Body of pancreas (tissue), 4 donors: ENCODE measurements around the gene CTNS. TPM values are rescaled to one million over a fixed set of nuclear protein-coding genes. Genes with fewer than 3 reads are reported as not detected.

Experiments used
- ATAC-seq: fragments of 150-250 bp; one replicate; pipeline ENCODE4 v1.9.1; 2016
- DNase-seq, 4 donors: peaks; one replicate each; pipeline ENCODE4 v3.0.0-alpha.2; 2019
- H3K27ac ChIP-seq, 4 donors: fragments of 200-600 bp; sonication (generic); 1 replicate in 3 of 4; 2 replicates in 1 of 4; pipeline versions ENCODE4 v1.5.1 to v1.6.1; 2016 to 2019; ENCODE audit warnings: mild to moderate bottlenecking in 1 of 4, mixed read lengths in 1 of 4, moderate library complexity in 1 of 4
- H3K27me3 ChIP-seq, 2 donors: fragments of 200-600 bp; sonication (generic); one replicate each; pipeline ENCODE4 v1.6.0; 2016; ENCODE audit warnings: mild to moderate bottlenecking in 1 of 2
- H3K36me3 ChIP-seq, 2 donors: fragments of 200-600 bp; sonication (generic); replicated peaks in 1 of 2; 2 replicates each; pipeline ENCODE4 v1.5.1; 2016; ENCODE audit warnings: low read depth in 2 of 2; ENCODE audit not compliant: insufficient read depth in 1 of 2
- H3K4me1 ChIP-seq: fragments of 200-600 bp; sonication (generic); one replicate; pipeline ENCODE4 v1.6.0; 2016
- H3K4me3 ChIP-seq, 2 donors: fragments of 200-600 bp; sonication (generic); 1 replicate in 1 of 2; 2 replicates in 1 of 2; pipeline ENCODE4 v1.5.1; 2016 to 2019
- H3K9me3 ChIP-seq, 3 donors: fragments of 200-600 bp; sonication (generic); 1 replicate in 2 of 3; 2 replicates in 1 of 3; pipeline ENCODE4 v1.5.1; 2016
- POLR2A ChIP-seq, 3 donors: fragments of 450-650 bp; IDR thresholded peaks; one replicate each; pipeline ENCODE4 v1.6.1; 2016; ENCODE audit warnings: antibody characterized with exemption in 3 of 3, mild to moderate bottlenecking in 2 of 3
- WGBS, 2 donors: methylation state at CpG; one replicate each; pipeline ENCODE4 v1.1.5; 2017; 5-methylcytosine and 5-hydroxymethylcytosine counted together
- intact Hi-C: fragments of 100-400 bp; cut with DNase I; formaldehyde crosslinking; loops from one replicate; pipeline ENCODE4 v1.15.1; 2023
- total RNA-seq, 2 donors: library from RNA; depleted of rRNA; stranded (reverse); fragments of >200 nt; gene quantifications; one replicate each; pipeline ENCODE4 v1.1.0, GENCODE V29; 2016
- TF ChIP-seq, protein P1 (sequence below), 7 experiments: fragments of 450-650 bp in 4 of 7; fragments of 200-600 bp in 3 of 7; sonication (generic) in 3 of 7; IDR thresholded peaks; one replicate each; pipeline ENCODE4 v1.5.1; 2016 to 2019; ENCODE audit warnings: antibody characterized with exemption in 7 of 7

CTNS gene
- total RNA-seq, 2 donors from 2014 or later: 15.8 to 29.3 TPM

DNA sequence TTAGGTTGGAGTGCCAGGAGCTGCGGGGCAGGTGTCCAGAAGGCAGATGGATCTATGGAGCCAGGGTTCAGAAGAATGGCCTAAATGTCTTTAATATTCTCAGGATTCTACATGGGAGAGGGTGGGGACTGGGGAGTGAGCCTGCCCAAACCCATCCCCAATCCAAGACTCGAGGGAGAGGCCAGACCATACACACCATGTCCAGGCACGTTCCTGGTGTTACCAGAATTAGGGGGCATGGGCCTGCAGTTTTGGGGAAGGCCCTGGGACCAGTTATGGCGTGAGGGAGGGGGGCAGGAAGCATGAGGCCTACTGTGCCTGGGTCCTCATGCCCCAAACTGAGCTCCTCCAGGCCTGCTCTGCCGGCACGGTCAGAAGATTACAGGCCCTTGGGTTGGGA lies 30.0 kb downstream of the CTNS start:
- H3K4me3 ChIP-seq: no peak overlapping the region

DNA sequence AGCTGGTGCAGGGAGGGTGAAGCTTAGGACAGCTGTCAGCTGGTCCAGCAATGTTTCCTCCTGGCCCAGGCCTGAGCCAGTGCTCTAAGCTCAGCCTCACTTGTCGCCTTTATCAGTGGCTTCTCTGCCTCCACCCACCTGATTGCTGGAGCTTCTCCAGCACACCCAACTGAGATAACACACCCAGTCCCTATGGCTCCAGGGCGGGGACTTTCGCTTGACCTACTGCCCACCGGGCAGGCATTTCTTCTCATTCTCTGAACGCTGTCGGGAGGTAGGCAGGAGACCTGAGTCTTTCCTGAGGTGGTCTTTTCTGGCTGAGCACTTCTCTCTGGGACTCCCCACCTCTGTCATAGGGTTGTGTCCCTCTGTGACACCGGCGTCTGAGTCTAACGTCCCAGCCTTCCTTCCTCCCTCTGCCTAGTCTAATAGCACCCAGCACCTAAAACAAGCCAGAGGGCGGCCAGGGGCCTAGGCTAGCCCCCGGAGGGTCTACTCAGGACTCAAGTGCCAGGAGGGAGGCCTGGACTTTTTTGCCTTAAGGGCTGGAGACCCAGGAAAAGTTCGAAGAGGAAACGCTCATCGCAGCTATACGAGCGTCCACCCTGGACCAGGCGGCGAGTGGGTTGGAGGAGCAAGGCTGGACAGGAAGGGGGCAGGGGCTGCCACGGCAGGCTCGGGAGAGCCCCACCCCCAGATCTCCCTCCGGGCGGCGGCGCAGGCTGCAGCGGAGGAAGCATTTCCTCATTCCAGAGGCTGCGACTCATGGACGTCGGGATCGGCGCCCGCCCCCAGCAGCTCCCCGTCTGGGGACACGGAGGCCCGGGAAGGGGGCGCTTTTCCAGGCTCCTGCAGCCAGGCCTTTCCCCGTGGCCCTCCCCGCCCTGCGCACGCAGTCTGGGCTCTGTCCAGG lies 31.1 kb downstream of the CTNS start:
- H3K36me3 ChIP-seq: peaks cover 6 to 10% of the 10 kb centered on the region in 2 donors
- 2 to 4% methylated on average over 12 to 37 of the region's 39 CpGs for WGBS, 2 donors
- peak; percentile 81 for ATAC-seq
- H3K9me3 ChIP-seq: no peaks in the 10 kb centered on the region
- DNase-seq: peak; percentile 87 to 91 (median 88)
- intact Hi-C loops: no loop called here
- H3K27ac ChIP-seq: peak overlapping the region; percentile 96 to 100 (median 100)
- H3K27me3 ChIP-seq: no peaks in the 10 kb centered on the region
- H3K4me1 ChIP-seq: peaks cover 42% of the 10 kb centered on the region
- TF ChIP-seq POLR2A (IDR thresholded peaks at IDR 0.05): no peak
- TF ChIP-seq, protein P1, sequence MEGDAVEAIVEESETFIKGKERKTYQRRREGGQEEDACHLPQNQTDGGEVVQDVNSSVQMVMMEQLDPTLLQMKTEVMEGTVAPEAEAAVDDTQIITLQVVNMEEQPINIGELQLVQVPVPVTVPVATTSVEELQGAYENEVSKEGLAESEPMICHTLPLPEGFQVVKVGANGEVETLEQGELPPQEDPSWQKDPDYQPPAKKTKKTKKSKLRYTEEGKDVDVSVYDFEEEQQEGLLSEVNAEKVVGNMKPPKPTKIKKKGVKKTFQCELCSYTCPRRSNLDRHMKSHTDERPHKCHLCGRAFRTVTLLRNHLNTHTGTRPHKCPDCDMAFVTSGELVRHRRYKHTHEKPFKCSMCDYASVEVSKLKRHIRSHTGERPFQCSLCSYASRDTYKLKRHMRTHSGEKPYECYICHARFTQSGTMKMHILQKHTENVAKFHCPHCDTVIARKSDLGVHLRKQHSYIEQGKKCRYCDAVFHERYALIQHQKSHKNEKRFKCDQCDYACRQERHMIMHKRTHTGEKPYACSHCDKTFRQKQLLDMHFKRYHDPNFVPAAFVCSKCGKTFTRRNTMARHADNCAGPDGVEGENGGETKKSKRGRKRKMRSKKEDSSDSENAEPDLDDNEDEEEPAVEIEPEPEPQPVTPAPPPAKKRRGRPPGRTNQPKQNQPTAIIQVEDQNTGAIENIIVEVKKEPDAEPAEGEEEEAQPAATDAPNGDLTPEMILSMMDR (IDR thresholded peaks at IDR 0.05): no peak
- peak overlapping the region; percentile 72 to 83 for H3K4me3 ChIP-seq

More for the DNA sequence above, 30.0 kb downstream of the CTNS start:
- no peaks in the 10 kb centered on the region for H3K27me3 ChIP-seq
- peaks cover 42% of the 10 kb centered on the region for H3K4me1 ChIP-seq
- peaks cover 6 to 10% of the 10 kb centered on the region in 2 donors for H3K36me3 ChIP-seq
- WGBS, 2 donors: 65 to 85% methylated on average over 6 of the region's 6 CpGs
- H3K9me3 ChIP-seq: no peaks in the 10 kb centered on the region
- TF ChIP-seq, protein P1 (IDR thresholded peaks at IDR 0.05): no peak
- TF ChIP-seq POLR2A (IDR thresholded peaks at IDR 0.05): no peak
- ATAC-seq: no peak
- DNase-seq: no peak
- H3K27ac ChIP-seq: peak overlapping the region; percentile 21 to 100 (median 98)
- intact Hi-C loops: no loop called here

DNA sequence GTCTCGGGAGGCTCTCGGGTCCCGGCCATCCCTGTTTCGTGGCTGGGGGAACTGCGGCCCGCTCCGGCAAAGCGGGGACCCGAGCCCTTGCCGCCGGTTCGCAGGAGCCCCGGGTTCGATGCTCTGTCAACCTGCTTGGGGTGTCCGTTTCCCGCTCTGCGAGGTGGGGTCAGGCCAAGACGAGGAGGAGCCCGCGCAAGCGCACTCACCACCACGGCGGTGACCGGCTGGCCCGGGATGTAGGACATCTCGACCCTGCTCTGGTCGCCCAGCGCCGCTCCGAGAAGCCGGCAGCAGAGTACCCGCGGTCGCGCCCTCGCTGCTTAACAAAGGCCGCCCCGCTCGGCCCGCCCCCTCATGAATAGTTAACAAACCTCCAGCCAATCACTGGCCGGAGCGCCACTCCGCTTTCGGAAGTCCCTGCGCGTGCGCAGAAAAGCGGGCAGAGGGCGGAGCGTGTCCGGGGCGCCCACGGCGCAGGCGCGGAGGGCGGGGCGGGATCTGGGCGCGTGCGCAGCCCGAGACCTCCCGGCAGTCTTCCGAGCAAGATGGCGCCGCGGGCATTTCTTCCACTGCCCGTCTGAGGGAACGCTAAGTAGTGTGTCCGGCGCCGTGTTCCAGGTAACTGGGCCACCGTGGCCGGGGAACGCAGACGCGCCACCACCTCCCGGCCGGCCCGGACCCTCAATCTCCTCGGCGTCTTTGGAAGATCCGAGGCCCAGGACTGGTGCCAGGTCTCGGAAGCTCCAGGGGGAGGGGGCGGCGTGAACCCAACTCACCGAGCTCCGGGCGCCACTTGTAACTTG lies 31.9 kb downstream of the CTNS start, which contains the start of the genes EMC6 and TAX1BP3:
Gene EMC6, plus strand, starts transcription at position 534 of the 806 bp plus-strand sequence. CDS start 335 bp downstream, outside the sequence.
Gene TAX1BP3, minus strand, starts transcription at position 300 of the 806 bp plus-strand sequence. Its CDS starts 52 bp downstream, at position 248.
- TF ChIP-seq, protein P1 (IDR thresholded peaks at IDR 0.05): no peak
- TF ChIP-seq POLR2A (IDR thresholded peaks at IDR 0.05): peak; percentile 96 to 99 (median 99)
- Histone ChIP-seq H3K36me3 (peaks cover 3 to 5% of the 10 kb centered on the region in 2 donors), H3K27ac (peak within 1 kb of the TSS; percentile 96 to 100 (median 100)), H3K4me1 (peaks cover 42% of the 10 kb centered on the region), H3K4me3 (peak within 1 kb of the TSS; percentile 72 to 100), H3K27me3 (no peaks in the 10 kb centered on the region), H3K9me3 (no peaks in the 10 kb centered on the region)
- ATAC-seq (peak; percentile 90), DNase-seq (peak; percentile 98 to 99 (median 99))
- intact Hi-C loops: no loop called here
- WGBS, 2 donors: 0 to 7% methylated on average over 3 to 89 of the region's 89 CpGs

DNA sequence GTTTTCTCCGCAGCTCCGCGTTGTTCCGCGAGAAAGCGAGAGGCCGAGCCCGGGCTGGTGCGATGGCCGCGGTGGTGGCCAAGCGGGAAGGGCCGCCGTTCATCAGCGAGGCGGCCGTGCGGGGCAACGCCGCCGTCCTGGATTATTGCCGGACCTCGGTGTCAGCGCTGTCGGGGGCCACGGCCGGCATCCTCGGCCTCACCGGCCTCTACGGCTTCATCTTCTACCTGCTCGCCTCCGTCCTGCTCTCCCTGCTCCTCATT lies 32.5 kb downstream of the CTNS start:
- no peak for DNase-seq
- H3K9me3 ChIP-seq: no peaks in the 10 kb centered on the region
- H3K27me3 ChIP-seq: no peaks in the 10 kb centered on the region
- ATAC-seq: no peak
- H3K36me3 ChIP-seq: no peaks in the 10 kb centered on the region
- WGBS, 2 donors: 0% methylated on average over 2 to 32 of the region's 32 CpGs
- peak overlapping the region; percentile 96 to 100 (median 100) for H3K27ac ChIP-seq
- TF ChIP-seq POLR2A (IDR thresholded peaks at IDR 0.05): no peak
- TF ChIP-seq, protein P1 (IDR thresholded peaks at IDR 0.05): no peak
- peaks cover 42% of the 10 kb centered on the region for H3K4me1 ChIP-seq
- H3K4me3 ChIP-seq: peak overlapping the region; percentile 71 to 100
- intact Hi-C loops: no loop called here
